ENCODE measurements around the gene CORT.
"Not testable (repeated sequence)": the region's sequence is repeated elsewhere in the genome, so short reads cannot be mapped to it uniquely, and the experiment has no call there.

Gene CORT
- long read RNA-seq, donor 1: 0 reads
- long read RNA-seq, donor 2, partial matches to known transcripts: 0 of 1 reads
- long read RNA-seq, donor 2, other reads (novel, unspliced or antisense): 0 of 1 reads
- long read RNA-seq, donor 3: 0 reads
- long read RNA-seq, donor 4: 0 reads
- long read RNA-seq, donor 5: 0 reads
- long read RNA-seq, donor 6: 0 reads
- long read RNA-seq, donor 7: 0 reads
- long read RNA-seq, donor 8: 0 reads

GRCh38 chr1:10449751-10450150, at the start of gene CORT:
Gene CORT, plus strand, starts transcription at chr1:10450031. Its CDS starts 193 bp downstream, at chr1:10450224.
- no peak for DNase-seq

- no peak for DNase-seq
Measured at GRCh38 chr1:10401281-10401680, 48.5 kb upstream of the CORT start.

- DNase-seq: no peak
Measured at GRCh38 chr1:10402729-10403274, 47.0 kb upstream of the CORT start.

GRCh38 chr1:10407201-10407600, 42.6 kb upstream of the CORT start:
- no peak for DNase-seq

GRCh38 chr1:10415211-10415930, 34.5 kb upstream of the CORT start:
- no peak for DNase-seq

- DNase-seq: not testable (repeated sequence)
Measured at GRCh38 chr1:10415967-10416366, 33.9 kb upstream of the CORT start.

GRCh38 chr1:10418741-10419140, 31.1 kb upstream of the CORT start:
- not testable (repeated sequence) for DNase-seq

GRCh38 chr1:10419351-10419750, 30.5 kb upstream of the CORT start:
- DNase-seq: no peak

GRCh38 chr1:10421637-10422036, 28.2 kb upstream of the CORT start:
- DNase-seq: no peak

GRCh38 chr1:10424034-10424433, 25.8 kb upstream of the CORT start:
- DNase-seq: no peak

- DNase-seq: no peak
Measured at GRCh38 chr1:10424651-10425050, 25.2 kb upstream of the CORT start.

GRCh38 chr1:10425826-10426534, 23.9 kb upstream of the CORT start:
- not testable (repeated sequence) for DNase-seq

- not testable (repeated sequence) for DNase-seq
Measured at GRCh38 chr1:10426535-10426848, 23.3 kb upstream of the CORT start.

- no peak for DNase-seq
Measured at GRCh38 chr1:10428984-10429383, 20.8 kb upstream of the CORT start.

GRCh38 chr1:10429868-10430215, 20.0 kb upstream of the CORT start:
- DNase-seq: no peak

GRCh38 chr1:10430216-10431069, 19.4 kb upstream of the CORT start, which contains the start of gene CENPS:
Gene CENPS, plus strand, starts transcription at chr1:10430433. Its CDS starts 85 bp downstream, at chr1:10430518.
- DNase-seq: peak; percentile 99

- no peak for DNase-seq
Measured at GRCh38 chr1:10431070-10431730, 18.6 kb upstream of the CORT start.

GRCh38 chr1:10432910-10433700, 16.7 kb upstream of the CORT start:
- peak; percentile 36 for DNase-seq

- DNase-seq: no peak
Measured at GRCh38 chr1:10433790-10434189, 16.0 kb upstream of the CORT start.

- no peak for DNase-seq
Measured at GRCh38 chr1:10434590-10434989, 15.2 kb upstream of the CORT start.

- no peak for DNase-seq
Measured at GRCh38 chr1:10437052-10437451, 12.8 kb upstream of the CORT start.
